ENCODE measurements around the gene SLAMF9.

DNA sequence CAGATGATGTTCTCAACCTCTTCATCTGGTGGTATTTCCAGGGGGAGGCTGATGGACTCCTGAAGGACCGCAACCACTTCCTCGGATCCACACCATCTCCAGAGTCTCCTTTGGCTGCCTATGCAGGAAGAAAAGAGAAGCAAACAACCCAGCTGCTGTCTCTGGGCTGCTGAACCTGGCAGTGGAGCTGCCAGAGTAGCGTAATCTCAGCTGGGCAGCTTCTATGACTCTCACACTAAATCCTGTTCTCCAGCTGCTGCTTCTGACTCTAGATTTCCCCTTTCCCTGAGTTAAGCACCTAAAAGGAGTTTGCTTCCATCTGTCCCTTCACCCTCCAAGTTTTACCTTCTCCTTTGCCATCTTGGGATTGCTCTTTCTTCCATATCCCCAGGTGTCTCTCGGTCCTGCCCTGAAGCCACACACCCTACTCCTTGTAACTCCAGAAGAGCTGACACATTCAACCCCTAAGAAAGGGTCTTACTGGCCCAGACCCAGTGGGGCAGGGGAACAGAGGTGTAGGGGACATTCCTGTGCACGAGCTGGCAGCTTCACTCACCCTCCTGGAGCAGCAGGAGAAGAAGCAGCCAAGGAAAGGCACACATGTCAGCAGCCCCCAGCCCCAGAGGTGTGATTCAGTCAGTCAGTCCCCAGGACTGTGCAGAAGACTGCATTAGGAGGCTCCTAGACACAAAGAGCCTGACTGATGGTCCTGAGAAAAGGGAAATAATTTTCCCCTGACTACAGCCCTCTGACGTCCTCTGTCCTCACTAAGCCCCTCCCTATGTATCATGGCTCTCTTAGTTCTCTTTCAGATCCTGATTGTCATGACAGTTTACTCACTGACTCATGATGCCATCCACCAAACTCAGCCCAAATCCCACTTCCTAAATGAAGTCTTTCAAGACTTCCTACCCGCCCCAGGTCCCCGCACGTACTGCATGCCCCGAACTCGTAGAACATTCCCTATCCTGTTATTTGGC lies at the start of gene SLAMF9:
- TF ChIP-seq RAD21 (IDR thresholded peaks at IDR 0.05 in 1 of 2, conservative IDR thresholded peaks at IDR 0.05 in 1 of 2; ENCODE audit: low read depth in 2 of 2, low read length in 2 of 2): no peak
- TF ChIP-seq BRCA1 (IDR thresholded peaks at IDR 0.05; ENCODE audit: low read depth, low read length): no peak
- TF ChIP-seq, protein P1, sequence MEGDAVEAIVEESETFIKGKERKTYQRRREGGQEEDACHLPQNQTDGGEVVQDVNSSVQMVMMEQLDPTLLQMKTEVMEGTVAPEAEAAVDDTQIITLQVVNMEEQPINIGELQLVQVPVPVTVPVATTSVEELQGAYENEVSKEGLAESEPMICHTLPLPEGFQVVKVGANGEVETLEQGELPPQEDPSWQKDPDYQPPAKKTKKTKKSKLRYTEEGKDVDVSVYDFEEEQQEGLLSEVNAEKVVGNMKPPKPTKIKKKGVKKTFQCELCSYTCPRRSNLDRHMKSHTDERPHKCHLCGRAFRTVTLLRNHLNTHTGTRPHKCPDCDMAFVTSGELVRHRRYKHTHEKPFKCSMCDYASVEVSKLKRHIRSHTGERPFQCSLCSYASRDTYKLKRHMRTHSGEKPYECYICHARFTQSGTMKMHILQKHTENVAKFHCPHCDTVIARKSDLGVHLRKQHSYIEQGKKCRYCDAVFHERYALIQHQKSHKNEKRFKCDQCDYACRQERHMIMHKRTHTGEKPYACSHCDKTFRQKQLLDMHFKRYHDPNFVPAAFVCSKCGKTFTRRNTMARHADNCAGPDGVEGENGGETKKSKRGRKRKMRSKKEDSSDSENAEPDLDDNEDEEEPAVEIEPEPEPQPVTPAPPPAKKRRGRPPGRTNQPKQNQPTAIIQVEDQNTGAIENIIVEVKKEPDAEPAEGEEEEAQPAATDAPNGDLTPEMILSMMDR (IDR thresholded peaks at IDR 0.05; ENCODE audit: control extremely low read depth in 1 of 3, insufficient read depth in 1 of 3, low read depth in 1 of 3, low read length in 3 of 3): no peak
- no peak for TF ChIP-seq HDAC2 (IDR thresholded peaks at IDR 0.05; ENCODE audit: borderline replicate concordance in 1 of 2, low read depth in 2 of 2, low read length in 2 of 2)
- TF ChIP-seq TAF1 (IDR thresholded peaks at IDR 0.05; ENCODE audit: low read depth, low read length): no peak
- TF ChIP-seq CHD1 (IDR thresholded peaks at IDR 0.05; ENCODE audit: low read depth, low read length): no peak
- TF ChIP-seq CHD2 (IDR thresholded peaks at IDR 0.05; ENCODE audit: low read length): no peak
- no peak for TF ChIP-seq CBX5 (IDR thresholded peaks at IDR 0.05; ENCODE audit: low read depth, low read length)
- no peak for TF ChIP-seq POLR2A (IDR thresholded peaks at IDR 0.05; ENCODE audit: control extremely low read depth in 1 of 2, low read depth in 2 of 2, low read length in 2 of 2)
- TF ChIP-seq GTF2F1 (IDR thresholded peaks at IDR 0.05; ENCODE audit: borderline replicate concordance, low read depth, low read length): no peak
- TF ChIP-seq, protein P2, sequence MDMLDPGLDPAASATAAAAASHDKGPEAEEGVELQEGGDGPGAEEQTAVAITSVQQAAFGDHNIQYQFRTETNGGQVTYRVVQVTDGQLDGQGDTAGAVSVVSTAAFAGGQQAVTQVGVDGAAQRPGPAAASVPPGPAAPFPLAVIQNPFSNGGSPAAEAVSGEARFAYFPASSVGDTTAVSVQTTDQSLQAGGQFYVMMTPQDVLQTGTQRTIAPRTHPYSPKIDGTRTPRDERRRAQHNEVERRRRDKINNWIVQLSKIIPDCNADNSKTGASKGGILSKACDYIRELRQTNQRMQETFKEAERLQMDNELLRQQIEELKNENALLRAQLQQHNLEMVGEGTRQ (IDR thresholded peaks at IDR 0.05; ENCODE audit: low read length): no peak
- TF ChIP-seq CEBPB (IDR thresholded peaks at IDR 0.05; ENCODE audit: low read depth, low read length): no peak
- no peak for TF ChIP-seq POLR2AphosphoS5 (IDR thresholded peaks at IDR 0.05; ENCODE audit: low read depth, low read length)
- TF ChIP-seq YY1 (IDR thresholded peaks at IDR 0.05; ENCODE audit: low read depth, low read length): no peak

Measured in H1 (cell line).